ENCODE results near the gene TMEM179B. TPM values are rescaled to one million over a fixed set of nuclear protein-coding genes. Genes with fewer than 3 reads are reported as not detected.

Gene TMEM179B
- total RNA-seq, 2 donors from 2014 or later = 45.6 to 70.8 TPM

GRCh38 chr11:62782753-62783152 is 4.4 kb upstream of the TMEM179B start:
- H3K27ac ChIP-seq = no peak overlapping the region
- peaks cover 0 to 9% of the 10 kb centered on the region in 2 donors for H3K4me1 ChIP-seq (ENCODE audit: control insufficient read depth in 1 of 2, low read depth in 2 of 2)
- no peaks in the 10 kb centered on the region for H3K27me3 ChIP-seq (replicated peaks; ENCODE audit: insufficient read depth)
- no peaks in the 10 kb centered on the region for H3K9me3 ChIP-seq
- peaks cover 18% of the 10 kb centered on the region for H3K36me3 ChIP-seq
- H3K4me3 ChIP-seq = no peak overlapping the region
- DNase-seq (ENCODE audit: low spot score) = no peak
- no peak for ATAC-seq (ENCODE audit: insufficient number of reproducible peaks, low FRiP score, low read depth)
- TF ChIP-seq CTCF (IDR thresholded peaks at IDR 0.05) = no peak

GRCh38 chr11:62786318-62787004 is 741 bp upstream of the TMEM179B start:
- peaks cover 13 to 43% of the 10 kb centered on the region in 2 donors for H3K4me1 ChIP-seq (ENCODE audit: control insufficient read depth in 1 of 2, low read depth in 2 of 2)

GRCh38 chr11:62788991-62789390 is 1.8 kb downstream of the TMEM179B start:
- Histone ChIP-seq H3K4me3 (no peak overlapping the region), H3K27ac (no peak overlapping the region), H3K36me3 (peaks cover 19% of the 10 kb centered on the region), H3K9me3 (no peaks in the 10 kb centered on the region), H3K4me1 (ENCODE audit: control insufficient read depth in 1 of 2, low read depth in 2 of 2) (peaks cover 15 to 51% of the 10 kb centered on the region in 2 donors), H3K27me3 (replicated peaks; ENCODE audit: insufficient read depth) (no peaks in the 10 kb centered on the region)
- DNase-seq (ENCODE audit: low spot score) (no peak), ATAC-seq (ENCODE audit: insufficient number of reproducible peaks, low FRiP score, low read depth) (no peak)
- TF ChIP-seq CTCF (IDR thresholded peaks at IDR 0.05) = no peak

More at GRCh38 chr11:62786318-62787004, 741 bp upstream of the TMEM179B start:
- peak; percentile 66 for DNase-seq (ENCODE audit: low spot score)
- peak overlapping the region; percentile 82 for H3K4me3 ChIP-seq
- H3K27me3 ChIP-seq (replicated peaks; ENCODE audit: insufficient read depth) = no peaks in the 10 kb centered on the region
- ATAC-seq (ENCODE audit: insufficient number of reproducible peaks, low FRiP score, low read depth) = peak; percentile 78
- H3K36me3 ChIP-seq = peaks cover 6% of the 10 kb centered on the region
- peak; percentile 92 for TF ChIP-seq CTCF (IDR thresholded peaks at IDR 0.05)
- peak overlapping the region; percentile 95 to 96 for H3K27ac ChIP-seq
- no peaks in the 10 kb centered on the region for H3K9me3 ChIP-seq

GRCh38 chr11:62789576-62789975 is 2.4 kb downstream of the TMEM179B start:
- Histone ChIP-seq H3K9me3 (no peaks in the 10 kb centered on the region), H3K27ac (no peak overlapping the region), H3K4me3 (no peak overlapping the region), H3K4me1 (ENCODE audit: control insufficient read depth in 1 of 2, low read depth in 2 of 2) (peaks cover 15 to 51% of the 10 kb centered on the region in 2 donors), H3K27me3 (replicated peaks; ENCODE audit: insufficient read depth) (no peaks in the 10 kb centered on the region), H3K36me3 (peaks cover 25% of the 10 kb centered on the region)
- ATAC-seq (ENCODE audit: insufficient number of reproducible peaks, low FRiP score, low read depth) (no peak), DNase-seq (ENCODE audit: low spot score) (no peak)
- no peak for TF ChIP-seq CTCF (IDR thresholded peaks at IDR 0.05)

- H3K9me3 ChIP-seq = no peaks in the 10 kb centered on the region
- peak within 1 kb of the TSS; percentile 82 to 85 for H3K27ac ChIP-seq
- no peaks in the 10 kb centered on the region for H3K27me3 ChIP-seq (replicated peaks; ENCODE audit: insufficient read depth)
- peaks cover 46% of the 10 kb centered on the region for H3K36me3 ChIP-seq
- TF ChIP-seq CTCF (IDR thresholded peaks at IDR 0.05) = peak; percentile 34
- peak; percentile 73 for ATAC-seq (ENCODE audit: insufficient number of reproducible peaks, low FRiP score, low read depth)
- H3K4me3 ChIP-seq = peak within 1 kb of the TSS; percentile 80
- peak; percentile 59 for DNase-seq (ENCODE audit: low spot score)
- H3K4me1 ChIP-seq (ENCODE audit: control insufficient read depth in 1 of 2, low read depth in 2 of 2) = peaks cover 15 to 44% of the 10 kb centered on the region in 2 donors
Measured at GRCh38 chr11:62791501-62792201, 4.4 kb downstream of the TMEM179B start, which contains the start of gene TMEM223. Gene TMEM223 (minus strand): TSS chr11:62792006. CDS start chr11:62791994, 12 bp downstream.

All from thoracic aorta (tissue), 2 donors.